GM19328 (cell line): ENCODE measurements around the gene RAPGEF3.

ENCODE experiments used
- ATAC-seq: cut with Tn5 transposase; IDR thresholded peaks from one replicate; pipeline ENCODE4 v1.9.1; 2021; ENCODE audit warnings: mild to moderate bottlenecking, moderate library complexity; ENCODE audit not compliant: unreplicated experiment

The RAPGEF3 gene

GRCh38 chr12:47777151-47777550, 18.5 kb upstream of the RAPGEF3 start:
- ATAC-seq: no peak

DNA sequence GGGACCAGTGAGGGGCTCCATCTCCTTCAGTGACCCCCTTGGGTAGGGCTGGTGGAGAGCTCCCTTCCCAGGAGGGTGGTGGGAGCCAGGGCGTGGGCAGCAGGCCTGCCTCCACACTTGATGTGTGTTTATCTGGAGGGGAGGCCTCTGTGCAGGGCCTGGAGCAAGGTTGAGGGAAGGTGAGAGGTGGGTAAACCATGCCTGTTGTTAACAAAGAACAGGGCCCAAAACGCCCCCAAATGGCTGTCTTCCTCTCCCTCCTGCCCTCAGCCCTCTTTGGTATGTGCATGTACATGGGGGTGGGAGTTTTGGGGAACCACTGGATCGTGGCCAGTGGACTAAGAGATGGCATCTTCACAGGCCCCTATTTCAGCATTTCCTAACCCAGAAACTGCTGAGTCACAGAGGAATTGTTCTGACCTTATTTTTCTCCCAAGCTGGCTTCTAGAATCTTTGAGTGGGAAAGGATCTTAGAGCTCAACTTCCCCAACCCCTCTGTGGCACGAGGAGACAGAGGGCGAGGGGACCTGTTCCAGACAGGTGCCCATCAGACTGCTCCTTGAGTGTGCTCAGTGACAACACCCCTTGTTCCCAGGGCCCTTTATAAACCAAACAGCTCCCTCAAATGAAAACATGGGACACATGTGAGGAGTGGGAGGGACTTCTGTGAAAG, 17.9 kb upstream of the RAPGEF3 start:
- no peak for ATAC-seq

GRCh38 chr12:47775100-47775911, 16.6 kb upstream of the RAPGEF3 start:
- no peak for ATAC-seq

- ATAC-seq: no peak
Measured at GRCh38 chr12:47774663-47775062, 16.0 kb upstream of the RAPGEF3 start.

- ATAC-seq: no peak
Measured at GRCh38 chr12:47773858-47774580, 15.3 kb upstream of the RAPGEF3 start.

- ATAC-seq: peak; percentile 84
Measured at GRCh38 chr12:47773062-47773857, 14.6 kb upstream of the RAPGEF3 start, which contains the start of gene SLC48A1. Gene SLC48A1, plus strand, starts transcription at chr12:47773238. Its CDS starts 67 bp downstream, at chr12:47773305.

DNA sequence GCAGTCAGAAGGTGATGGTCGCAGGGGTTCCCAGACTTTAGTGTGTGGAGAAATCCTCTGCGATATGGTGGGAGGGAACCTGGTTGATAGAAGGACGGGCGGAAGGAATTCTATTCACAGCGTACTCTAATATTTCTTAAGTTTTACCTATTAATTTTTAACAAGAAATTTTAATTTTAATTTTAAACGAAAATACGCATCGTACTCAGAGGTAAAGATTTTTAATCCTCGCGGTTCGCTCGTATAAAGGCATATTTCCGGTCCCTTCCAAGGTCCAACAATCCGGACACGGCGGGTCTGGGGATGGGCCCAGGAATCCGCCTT, 14.0 kb upstream of the RAPGEF3 start:
- ATAC-seq: no peak

- no peak for ATAC-seq
Measured at GRCh38 chr12:47772094-47772660, 13.5 kb upstream of the RAPGEF3 start.

GRCh38 chr12:47771304-47771703, 12.6 kb upstream of the RAPGEF3 start:
- no peak for ATAC-seq

DNA sequence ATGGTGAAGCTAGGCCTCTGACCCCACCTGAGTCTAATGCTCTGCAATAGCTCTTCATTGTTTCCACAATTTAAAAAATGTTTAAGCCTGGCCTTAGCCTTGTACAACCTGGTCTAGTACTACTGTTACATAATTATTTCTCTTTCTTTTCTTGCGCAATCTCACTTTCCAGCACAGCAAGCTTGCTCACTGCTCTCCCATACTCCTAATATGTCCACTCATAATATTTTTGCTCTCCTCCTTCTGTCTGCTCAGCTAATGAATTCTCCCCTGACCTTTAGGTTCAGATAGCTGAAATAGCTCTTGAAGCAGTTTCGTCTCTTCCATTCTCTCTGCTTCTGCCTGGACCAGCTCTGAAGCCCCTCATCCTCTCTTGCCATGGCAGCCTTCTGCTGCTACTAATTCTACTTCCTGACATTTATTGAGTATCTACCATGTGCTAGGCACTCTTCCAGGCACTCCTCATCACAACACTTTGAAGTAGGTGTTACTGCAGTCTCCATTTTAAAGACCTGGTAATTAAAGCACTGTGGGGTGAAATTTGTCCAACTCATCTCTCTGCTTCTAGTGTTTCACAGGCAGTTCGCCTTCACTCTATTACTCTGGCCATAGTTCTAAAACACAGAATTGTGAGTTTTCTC, 11.5 kb upstream of the RAPGEF3 start:
- no peak for ATAC-seq

DNA sequence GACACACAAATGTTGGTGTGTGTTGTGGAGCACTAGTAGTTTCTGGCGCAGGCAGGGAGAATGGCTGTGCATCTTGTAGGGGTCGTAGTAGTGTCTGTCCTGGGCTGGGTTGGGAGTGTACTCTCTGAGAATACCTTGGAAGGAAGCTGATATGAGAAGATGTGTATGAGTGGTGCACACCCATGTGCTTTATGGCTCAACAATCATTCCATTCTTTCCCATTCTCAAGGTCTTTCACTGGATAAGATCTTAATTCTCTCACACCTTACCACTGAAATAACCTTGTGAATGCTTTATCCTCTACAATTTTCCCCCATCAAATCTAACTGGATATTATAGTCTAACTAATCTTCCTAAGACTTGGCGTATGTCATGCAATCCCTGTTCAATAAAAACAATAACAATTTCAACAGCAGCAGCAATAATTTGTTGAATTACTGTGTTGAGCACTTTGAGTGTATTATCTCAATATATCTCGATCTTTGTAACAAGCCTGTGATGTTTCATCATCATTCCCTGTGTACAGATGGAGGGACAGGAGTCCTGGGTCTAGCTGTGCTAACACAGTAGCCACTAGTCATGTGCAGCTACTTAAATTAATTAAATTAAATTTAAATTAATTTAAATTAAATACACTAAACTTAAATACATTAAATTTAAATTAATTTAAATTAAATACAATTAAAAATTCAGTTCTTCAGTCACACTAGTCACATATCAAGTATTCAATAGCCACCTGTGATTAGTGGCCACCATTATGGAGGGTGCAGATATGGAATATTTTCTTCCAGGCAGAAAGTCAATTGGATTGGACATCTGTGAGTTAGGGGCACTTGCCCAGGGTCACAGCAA, 10.8 kb upstream of the RAPGEF3 start:
- ATAC-seq: no peak

- ATAC-seq: no peak
Measured at GRCh38 chr12:47768323-47768811, 9.7 kb upstream of the RAPGEF3 start.

GRCh38 chr12:47767216-47767724, 8.6 kb upstream of the RAPGEF3 start:
- ATAC-seq: no peak

GRCh38 chr12:47766502-47767215, 8.0 kb upstream of the RAPGEF3 start:
- no peak for ATAC-seq

DNA sequence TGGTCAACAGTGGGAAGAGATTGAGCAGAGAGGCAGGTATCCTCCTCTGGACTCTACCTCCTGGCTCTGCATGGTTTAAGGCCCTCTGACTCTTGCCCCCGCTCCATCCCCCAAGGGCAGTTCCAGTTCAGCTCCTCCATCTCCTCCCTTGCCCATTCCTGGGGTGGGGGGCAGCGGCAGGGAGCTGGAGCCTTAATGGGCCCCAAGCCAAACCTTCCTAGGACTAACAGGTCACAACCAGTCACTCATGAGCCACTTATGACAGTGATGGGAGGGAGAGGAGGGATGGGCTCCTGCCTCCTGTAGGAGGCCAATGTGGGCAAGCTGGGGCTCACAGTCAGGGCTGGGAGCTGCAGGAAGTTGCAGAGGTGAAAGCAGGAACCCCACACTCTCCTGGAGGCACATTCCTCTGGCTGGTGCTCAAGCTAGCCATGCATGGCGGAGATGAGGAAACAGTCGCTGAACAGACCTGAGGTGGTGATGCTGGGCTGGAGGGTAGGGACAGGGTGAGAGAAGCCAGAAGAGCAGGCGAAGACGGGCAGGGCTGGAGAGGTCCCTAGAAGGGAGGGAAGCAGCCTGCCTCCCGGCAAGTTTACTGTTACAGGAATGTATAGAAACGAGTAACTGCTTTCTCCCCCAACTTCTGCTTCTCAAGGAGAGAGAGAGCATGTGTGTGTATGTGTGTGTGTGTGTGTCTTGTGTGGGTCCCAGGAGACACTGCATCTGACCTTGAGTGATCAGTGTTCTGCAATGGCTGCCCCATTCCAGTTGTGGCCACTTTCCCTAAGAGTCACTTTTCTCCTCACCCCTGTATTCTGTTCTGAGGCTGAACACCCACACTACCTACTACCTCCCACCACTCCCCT, 5.0 kb upstream of the RAPGEF3 start:
- no peak for ATAC-seq

DNA sequence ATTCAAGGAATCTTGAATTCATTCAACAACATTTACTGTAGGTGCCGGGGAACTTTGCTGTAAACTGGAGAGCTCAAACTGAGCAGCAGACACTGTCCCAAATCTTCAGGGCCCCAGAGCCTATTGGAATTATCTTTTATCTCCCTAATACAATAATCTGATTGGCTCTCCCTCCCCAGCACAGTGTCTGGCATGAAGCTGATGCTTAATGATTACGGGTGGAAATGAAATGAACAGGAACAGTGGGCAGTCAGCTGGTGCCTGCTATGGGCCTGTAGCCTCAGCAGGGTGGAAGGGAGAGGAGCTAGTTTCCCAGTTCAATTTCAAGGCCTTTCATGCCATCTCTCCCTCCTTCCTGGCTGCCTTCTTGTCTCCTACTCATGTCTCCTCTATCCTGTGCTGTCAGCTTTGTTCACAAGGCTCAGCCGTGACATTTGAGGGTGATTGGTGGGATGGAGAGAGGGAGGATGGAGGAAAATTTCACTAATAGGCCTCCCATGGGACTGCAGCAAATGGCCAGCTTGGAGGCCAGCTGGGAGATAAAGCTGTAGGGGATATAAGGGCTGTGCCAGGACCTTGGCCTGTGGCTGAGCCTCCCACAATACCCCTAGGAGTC, 4.3 kb upstream of the RAPGEF3 start:
- ATAC-seq: no peak

GRCh38 chr12:47758584-47758833, 171 bp downstream of the RAPGEF3 start:
- no peak for ATAC-seq
